SH-SY5Y (cell line): ENCODE measurements around the gene CBLL1.

Experiments
- GATA2 ChIP-seq: IDR thresholded peaks from 2 replicates; pipeline ENCODE4 v1.6.1; 2011; ENCODE audit warnings: mild to moderate bottlenecking, low read depth, low read length
- GATA3 ChIP-seq: IDR thresholded peaks from 2 replicates; pipeline ENCODE4 v1.6.1; 2011; ENCODE audit warnings: low read depth, mild to moderate bottlenecking, low read length, moderate library complexity

DNA sequence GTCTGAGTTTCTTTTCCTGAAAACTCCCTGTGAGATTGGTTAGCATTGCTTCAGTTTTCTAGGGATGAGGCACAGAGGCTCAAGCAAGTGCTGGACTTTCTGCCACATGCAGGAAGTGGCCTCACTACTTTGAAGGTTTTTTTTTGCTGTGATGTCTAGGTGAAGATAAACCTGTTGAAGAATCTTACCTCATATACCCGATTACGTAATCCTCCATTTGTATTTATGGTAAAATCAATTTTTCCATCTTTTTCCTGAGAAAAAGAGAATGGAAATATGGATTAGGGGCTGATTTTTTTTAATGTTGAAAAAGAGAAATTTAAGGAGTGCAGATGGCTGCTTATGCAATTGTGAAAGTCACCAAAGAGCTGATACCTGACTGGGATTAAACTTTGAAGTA, 23.4 kb downstream of the CBLL1 start:
- TF ChIP-seq GATA2 (no peak), GATA3 (no peak)
